Gastroesophageal sphincter (tissue), 3 donors: Measurements from ENCODE around the gene CCDC3.

Experiments used
- CTCF ChIP-seq, 4 experiments: fragments of 200-600 bp in 2 of 4; fragments of 450-650 bp in 2 of 4; sonication (generic) in 1 of 4; IDR thresholded peaks; one replicate each; pipeline ENCODE4 v1.5.1; 2017 to 2019; ENCODE audit warnings: antibody characterized with exemption in 4 of 4, mild to moderate bottlenecking in 2 of 4, moderate library complexity in 2 of 4
- EP300 ChIP-seq: sonication (generic); formaldehyde crosslinking; IDR thresholded peaks from one replicate; pipeline ENCODE4 v1.6.1; 2017; ENCODE audit warnings: antibody characterized with exemption, mild to moderate bottlenecking
- POLR2A ChIP-seq, 2 donors: fragments of 450-650 bp; IDR thresholded peaks; one replicate each; pipeline ENCODE4 v1.6.1; 2017; ENCODE audit warnings: antibody characterized with exemption in 2 of 2, mild to moderate bottlenecking in 2 of 2, moderate library complexity in 1 of 2
- POLR2AphosphoS5 ChIP-seq: sonication (generic); formaldehyde crosslinking; IDR thresholded peaks from one replicate; pipeline ENCODE4 v1.6.1; 2017; ENCODE audit warnings: antibody characterized with exemption

GRCh38 chr10:13006037-13006436 is 4.5 kb upstream of the CCDC3 start:
- TF ChIP-seq POLR2A (IDR thresholded peaks at IDR 0.05): no peak
- no peak for TF ChIP-seq CTCF (IDR thresholded peaks at IDR 0.05)
- no peak for TF ChIP-seq EP300
- no peak for TF ChIP-seq POLR2AphosphoS5
